GM21447 (cell line): ENCODE measurements around the gene PRR36.
"Not testable (repeated sequence)": the region's sequence is repeated elsewhere in the genome, so short reads cannot be mapped to it uniquely, and the experiment has no call there.

Source experiments
- ATAC-seq: cut with Tn5 transposase; IDR thresholded peaks from one replicate; pipeline ENCODE4 v1.9.1; 2021; ENCODE audit not compliant: unreplicated experiment

Gene PRR36

GRCh38 chr19:7900401-7900870 is 26.2 kb upstream of the PRR36 start:
- ATAC-seq = no peak

- no peak for ATAC-seq
These were observed 25.7 kb upstream of the PRR36 start for GRCh38 chr19:7899751-7900378.

- no peak for ATAC-seq
These were observed 24.8 kb upstream of the PRR36 start for GRCh38 chr19:7898967-7899366.

- ATAC-seq = no peak
These were observed 23.1 kb upstream of the PRR36 start for GRCh38 chr19:7897292-7897691.

GRCh38 chr19:7895565-7895964 is 21.4 kb upstream of the PRR36 start:
- no peak for ATAC-seq

- ATAC-seq = no peak
These were observed 20.6 kb upstream of the PRR36 start for GRCh38 chr19:7894612-7895309.

GRCh38 chr19:7893362-7894101 is 19.3 kb upstream of the PRR36 start:
- not testable (repeated sequence) for ATAC-seq

- no peak for ATAC-seq
These were observed 14.6 kb upstream of the PRR36 start for GRCh38 chr19:7888826-7889217.

- ATAC-seq = no peak
These were observed 14.1 kb upstream of the PRR36 start, which contains the start of gene LRRC8E for GRCh38 chr19:7888145-7888825. Gene LRRC8E, plus strand, starts transcription at chr19:7888510. Its CDS starts 7,094 bp downstream, at chr19:7895604.

GRCh38 chr19:7887408-7888144 is 13.4 kb upstream of the PRR36 start:
- ATAC-seq = no peak

GRCh38 chr19:7885818-7886217 is 11.6 kb upstream of the PRR36 start:
- no peak for ATAC-seq

GRCh38 chr19:7883796-7884570 is 9.8 kb upstream of the PRR36 start:
- ATAC-seq = no peak

GRCh38 chr19:7883105-7883504 is 8.9 kb upstream of the PRR36 start:
- ATAC-seq = no peak

- ATAC-seq = no peak
These were observed 7.7 kb upstream of the PRR36 start for GRCh38 chr19:7881910-7882309.

- ATAC-seq = no peak
These were observed 5.6 kb upstream of the PRR36 start for GRCh38 chr19:7879836-7880235.

GRCh38 chr19:7879111-7879807 is 5.1 kb upstream of the PRR36 start:
- no peak for ATAC-seq

GRCh38 chr19:7877249-7877836 is 3.2 kb upstream of the PRR36 start:
- ATAC-seq = no peak

- ATAC-seq = no peak
These were observed 695 bp upstream of the PRR36 start for GRCh38 chr19:7874897-7875273.
